SKM-1 (cell line): ENCODE results near the gene ZBTB34.

ENCODE experiments used
- DNase-seq: peaks from one replicate; lab custom pipeline; 2025; ENCODE audit not compliant: unreplicated experiment; lab: John Stamatoyannopoulos, UW

The ZBTB34 gene

DNA sequence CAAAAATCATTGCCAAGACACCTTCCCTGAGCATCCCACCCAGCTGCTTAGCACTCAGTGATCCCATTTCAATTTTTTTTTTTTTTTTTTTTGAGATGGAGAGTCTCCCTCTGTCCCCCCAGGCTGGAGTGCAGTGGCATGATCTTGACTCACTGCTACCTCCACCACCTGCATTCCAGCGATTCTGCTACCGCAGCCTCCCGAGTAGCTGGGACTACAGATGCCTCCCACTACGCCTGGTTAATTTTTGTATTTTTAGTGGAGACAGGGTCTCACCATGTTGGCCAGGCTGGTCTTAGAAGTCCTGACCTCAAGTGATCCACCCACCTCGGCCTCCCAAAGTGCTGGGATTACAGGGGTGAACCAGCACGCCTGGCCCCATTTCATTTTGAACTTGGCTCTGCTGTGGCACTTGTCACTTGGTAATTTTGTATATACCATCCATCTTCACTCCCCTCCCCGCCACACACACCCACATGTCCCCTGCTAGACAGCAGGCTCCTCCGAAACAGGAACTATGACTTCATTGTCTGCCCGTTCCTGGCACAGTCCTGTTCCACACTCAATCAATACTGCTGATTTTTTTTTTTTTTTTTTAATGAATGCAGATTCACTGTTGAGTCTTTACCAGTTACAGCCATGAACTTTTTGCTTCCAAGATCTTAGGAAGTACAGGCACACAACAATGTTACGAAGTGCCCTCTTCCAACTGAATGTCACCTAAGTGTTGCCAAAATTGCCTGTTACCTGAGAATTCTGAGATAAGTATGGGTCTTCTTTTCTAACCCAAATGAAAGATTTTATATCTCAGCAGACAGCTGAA, 17.3 kb upstream of the ZBTB34 start:
- no peak for DNase-seq

DNA sequence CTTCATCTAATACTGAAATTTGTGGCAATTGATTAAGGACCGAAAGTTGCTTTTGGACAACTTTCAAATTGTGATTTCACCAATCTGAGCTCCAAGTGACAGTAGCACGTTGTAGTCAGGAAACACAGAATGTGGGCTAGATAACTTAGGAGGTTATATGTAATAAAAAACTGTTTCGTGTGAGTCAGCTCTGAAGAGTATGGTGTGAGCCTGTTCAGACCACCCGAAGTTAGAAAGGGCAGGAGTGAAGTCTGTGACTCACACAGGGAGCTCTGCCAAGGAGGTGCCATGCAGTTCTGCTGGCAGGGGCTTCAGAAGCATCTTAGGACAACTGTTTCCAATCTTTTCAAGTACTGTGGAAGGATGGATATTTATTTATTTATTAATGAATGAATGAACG, 16.4 kb upstream of the ZBTB34 start:
- DNase-seq = no peak

DNA sequence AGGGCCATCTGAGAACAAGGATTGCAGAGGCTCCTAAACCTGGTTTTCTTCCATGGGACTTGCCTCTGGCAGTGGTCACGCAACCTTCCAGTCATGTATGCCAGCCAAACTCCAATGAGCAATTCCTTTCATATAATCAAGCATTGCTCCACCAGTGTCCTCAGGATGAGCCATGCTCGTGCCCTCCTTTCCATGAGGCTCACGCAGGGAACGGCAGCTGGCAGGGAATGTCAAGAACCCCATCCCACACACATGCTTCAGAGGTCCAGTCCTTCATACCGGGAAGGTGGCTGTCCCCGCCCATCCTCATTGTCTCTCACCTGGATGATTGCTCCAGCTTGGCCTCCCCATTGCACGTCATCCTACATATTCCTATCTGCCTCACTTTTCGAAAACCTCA, 13.4 kb upstream of the ZBTB34 start:
- DNase-seq = no peak

DNA sequence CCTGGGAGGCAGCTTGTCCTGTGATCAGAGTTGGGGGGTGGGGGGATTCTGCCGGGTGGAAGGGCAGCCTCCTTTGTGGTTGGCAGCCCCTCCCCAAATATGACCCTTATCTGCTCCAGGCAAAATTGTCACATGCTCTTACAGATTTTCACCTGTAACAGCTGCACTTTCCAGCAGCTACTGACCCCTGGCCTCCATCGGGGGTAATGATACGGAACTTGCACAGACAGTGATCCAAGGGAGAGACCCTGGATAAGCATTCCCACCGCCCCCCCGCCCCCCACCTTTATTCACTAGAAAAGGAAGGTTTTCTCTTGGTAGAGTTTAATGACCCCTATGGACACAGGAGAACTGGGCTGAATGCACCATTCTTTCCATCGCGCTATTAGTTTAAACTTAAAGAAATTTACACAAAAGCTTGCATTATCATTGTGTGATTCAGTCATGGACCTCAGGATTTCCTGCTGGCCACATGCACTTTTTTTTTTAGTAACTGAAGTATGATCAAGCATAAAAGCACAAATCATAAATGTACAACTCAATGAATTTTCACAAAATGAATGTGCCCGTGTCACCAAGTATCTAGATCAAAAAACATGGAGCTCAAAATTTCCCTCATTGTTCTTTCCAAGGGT, 10.7 kb upstream of the ZBTB34 start:
- DNase-seq = no peak

DNA sequence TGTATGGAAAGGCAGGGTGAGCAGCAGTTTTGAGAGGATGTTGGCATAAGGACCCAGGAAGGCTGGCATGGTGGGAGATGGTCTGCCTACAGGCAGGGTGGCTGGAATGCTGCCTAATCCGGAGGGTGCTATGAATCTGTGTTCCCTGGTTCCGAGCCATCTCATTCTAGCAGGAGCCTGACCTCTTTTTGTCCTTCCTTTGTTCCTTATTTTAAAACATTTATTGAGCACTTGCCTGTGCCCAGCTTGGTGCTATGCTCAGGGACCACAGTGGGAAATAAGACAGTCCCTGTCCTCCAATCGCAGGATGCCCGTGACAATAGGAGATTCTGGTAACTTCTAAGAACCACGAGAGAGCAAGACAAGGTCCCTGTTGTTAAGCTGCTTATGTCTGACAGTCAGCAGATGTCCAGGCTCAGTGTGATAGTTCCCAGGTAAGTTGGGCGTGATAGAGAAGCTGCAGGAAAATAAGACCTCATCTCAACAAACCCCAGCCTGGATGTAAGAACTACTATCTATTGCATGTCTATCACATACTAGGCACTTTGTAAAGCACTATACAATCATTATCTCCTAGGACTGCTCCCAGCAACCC, 9.1 kb upstream of the ZBTB34 start:
- no peak for DNase-seq

DNA sequence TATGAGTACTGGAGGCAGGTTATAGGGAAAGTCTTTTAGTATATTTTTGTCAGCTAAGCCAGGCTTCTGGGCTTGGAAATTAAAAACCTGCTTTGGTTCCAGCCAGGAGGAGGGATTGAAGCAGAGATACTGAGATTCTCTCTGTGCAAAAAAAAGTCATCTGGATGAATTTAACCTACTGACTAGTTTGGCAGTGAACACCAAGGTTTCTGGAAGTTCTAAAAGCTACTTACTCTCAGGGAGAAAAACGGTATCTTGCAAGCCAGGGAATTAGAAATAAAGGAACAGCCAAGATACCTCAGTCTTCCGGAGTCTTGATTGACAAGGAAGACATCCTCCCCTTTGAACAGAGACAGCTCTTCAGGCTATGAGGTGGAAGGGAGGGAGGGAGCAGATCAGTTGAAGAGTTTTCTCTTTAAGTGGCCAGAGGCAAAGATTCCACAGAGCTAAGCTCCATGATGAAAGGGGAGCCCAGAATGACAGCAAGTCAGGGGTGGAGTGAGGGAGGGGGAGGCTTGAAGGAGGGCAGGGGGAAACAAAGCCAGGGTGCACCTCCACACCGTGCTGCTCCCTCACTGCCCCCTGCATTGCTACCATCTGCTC, 8.3 kb upstream of the ZBTB34 start:
- DNase-seq = no peak

DNA sequence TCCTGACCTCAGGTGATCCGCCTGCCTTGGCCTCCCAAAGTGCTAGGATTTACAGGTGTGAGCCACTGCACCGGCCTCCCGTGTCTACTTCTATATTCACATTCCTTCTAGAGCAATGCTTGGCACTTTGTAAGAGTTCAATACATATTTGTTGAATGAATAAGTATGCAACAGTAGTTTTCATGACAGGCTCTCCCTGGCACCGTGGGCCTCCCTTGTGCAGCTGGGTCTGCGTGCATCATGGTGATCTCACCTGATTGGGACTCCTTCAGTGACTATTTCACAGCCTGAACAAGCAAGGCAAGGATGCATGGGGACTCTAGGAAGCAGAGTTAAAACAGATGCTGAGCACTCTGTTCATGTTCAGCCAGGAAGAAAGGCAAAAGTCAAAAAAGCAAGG, 6.8 kb upstream of the ZBTB34 start:
- no peak for DNase-seq

DNA sequence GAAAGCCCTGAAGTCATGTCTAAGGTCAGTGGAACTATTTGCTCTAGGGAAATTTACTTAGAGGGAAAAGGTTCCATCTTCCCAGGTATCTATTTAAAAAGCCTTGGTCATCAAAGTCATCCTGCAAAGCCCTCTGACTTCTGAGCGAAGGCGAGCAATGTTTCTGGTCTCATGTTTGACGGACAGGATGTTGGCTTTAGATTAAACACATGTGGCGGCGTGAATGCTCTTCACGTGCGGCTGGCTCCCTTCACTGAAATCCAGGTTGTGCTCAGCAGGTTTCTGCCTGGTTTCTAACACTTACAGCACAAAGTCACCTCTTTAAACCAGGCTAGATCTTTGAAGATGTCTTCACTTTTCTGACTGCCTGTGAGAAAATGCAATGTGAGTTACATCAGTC, 5.7 kb upstream of the ZBTB34 start:
- DNase-seq = no peak

DNA sequence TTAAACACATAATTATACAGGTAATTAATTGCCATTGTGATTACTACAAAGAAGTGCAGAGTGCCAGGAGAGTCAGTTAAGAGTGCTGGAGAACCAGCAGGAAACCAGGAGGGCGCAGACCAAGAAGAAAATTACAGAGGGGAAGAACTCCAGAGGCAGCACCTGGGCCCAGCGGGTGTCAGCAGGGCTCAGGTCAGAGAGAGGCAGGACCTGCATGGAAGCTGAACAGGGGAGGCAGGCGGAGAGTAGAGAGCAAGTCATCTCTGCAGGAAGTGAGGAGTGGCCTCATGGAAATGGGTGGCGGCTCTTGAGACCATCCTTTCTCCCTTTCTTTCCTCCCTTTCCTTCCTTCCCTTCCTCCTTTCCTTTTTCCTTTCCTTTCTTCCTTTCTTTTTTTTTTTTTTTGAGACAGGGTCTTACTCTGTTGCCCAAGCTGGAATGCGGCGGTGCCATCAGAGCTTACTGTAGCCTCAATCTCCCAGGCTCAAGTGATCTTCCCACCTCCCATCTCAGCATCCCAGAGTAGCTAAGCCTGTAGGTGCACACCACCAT, 4.0 kb upstream of the ZBTB34 start:
- DNase-seq = no peak

DNA sequence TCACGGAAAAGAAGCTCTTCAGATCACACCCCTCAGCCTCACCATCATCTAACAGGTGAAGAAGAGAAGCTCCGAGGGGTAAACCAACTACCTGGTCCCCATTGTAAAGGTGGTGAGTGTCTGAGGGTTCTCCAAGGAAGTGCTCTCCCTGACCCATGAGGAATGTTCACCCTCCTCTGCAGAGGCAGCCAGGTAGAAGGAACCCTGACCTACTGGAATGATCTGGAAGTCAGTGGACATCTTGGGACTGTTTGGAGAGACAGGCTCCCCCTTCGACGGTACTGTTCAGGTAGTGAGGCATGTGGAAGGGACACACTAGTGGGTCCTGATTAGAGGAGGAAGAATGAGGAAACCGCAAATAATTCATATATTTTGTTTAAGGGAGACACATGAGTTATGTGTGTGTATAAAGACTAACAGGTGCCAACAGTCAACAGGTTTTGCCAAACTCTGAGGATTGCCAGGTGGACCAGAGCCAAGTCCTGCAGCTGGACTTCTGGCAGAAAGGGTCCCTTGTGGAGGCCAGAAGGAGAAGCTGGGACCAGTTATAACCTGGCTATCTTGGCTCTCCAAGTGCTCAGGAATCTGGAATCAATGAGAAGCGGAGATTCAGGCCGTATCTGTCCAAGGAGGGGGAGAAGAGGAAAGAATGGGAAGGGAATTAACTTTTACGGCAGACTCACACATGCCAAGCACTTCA, 3.0 kb upstream of the ZBTB34 start:
- DNase-seq = no peak

DNA sequence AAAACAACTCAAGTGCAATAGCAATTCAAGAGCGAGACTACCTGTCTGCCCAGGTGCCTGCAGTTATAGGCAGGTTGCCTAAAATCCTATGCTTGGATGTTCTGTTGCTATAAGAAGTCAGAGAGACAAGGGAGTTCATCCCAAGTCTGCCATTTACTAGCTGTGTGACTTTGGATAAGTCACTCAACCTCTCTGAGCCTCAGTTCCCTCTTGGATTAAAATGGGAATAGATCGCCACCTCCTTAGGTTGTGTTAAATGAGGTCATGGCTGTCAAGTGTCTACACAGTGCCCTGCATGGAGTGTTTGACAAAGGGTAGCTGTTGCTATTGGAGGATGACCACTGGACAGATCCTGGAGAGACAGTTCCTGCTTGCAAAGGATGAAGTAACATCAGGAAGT, 1.3 kb upstream of the ZBTB34 start:
- no peak for DNase-seq

DNA sequence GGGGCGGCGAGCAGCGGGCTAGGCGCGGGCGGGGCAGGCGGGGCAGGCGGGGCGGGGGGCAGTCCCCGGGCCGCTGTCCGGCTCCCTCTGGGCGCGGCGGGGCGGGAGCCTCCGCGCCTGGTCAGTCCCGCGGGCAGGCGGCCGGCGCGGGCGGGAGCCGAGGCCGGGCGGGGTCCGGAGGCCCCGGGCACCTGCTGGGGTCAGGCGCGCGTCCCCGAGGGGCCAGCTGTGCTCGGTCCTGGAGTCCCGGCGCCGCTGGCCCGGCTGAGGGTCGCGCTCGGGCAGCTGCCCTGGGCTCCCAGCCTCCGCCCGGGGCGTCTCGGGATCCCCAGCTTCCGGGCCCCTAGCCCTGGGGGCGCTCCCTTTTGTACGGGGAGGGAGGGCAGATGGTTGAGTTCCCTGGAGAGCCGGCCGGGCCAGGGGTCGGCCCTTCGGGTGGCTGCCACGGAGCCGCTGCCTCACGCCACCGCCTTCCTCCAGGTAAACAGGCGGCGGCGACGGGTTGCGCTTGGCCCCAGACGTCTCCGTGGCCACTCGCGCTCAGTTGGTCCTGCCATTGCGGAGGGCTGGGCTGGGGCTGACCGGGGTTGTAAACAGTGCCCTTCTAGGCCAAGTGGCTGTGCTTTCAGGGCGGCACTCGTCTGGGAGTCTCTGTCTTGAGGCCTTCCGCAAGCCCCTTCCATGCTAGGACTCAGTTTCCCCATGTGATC, 473 bp downstream of the ZBTB34 start:
- no peak for DNase-seq

DNA sequence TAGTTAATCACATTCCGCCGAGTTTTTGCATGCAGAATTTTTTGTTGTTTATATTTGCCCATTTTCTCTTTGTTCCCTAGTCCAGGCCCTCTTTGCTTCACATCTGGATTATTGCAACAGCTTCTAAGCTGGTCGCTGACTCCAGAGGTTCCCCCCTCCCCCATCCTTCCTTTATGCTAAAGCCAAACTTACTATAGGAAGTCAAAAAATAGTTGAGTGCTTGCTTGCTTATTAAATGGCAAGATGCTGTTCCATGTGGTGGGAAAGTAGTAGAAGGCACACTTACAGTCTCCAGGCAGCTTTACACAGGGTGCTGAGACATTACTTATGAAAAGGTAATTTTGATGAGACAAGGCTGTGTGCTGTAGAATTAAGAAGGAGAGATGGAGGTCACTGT, 1.3 kb downstream of the ZBTB34 start:
- peak; percentile 54 for DNase-seq

DNA sequence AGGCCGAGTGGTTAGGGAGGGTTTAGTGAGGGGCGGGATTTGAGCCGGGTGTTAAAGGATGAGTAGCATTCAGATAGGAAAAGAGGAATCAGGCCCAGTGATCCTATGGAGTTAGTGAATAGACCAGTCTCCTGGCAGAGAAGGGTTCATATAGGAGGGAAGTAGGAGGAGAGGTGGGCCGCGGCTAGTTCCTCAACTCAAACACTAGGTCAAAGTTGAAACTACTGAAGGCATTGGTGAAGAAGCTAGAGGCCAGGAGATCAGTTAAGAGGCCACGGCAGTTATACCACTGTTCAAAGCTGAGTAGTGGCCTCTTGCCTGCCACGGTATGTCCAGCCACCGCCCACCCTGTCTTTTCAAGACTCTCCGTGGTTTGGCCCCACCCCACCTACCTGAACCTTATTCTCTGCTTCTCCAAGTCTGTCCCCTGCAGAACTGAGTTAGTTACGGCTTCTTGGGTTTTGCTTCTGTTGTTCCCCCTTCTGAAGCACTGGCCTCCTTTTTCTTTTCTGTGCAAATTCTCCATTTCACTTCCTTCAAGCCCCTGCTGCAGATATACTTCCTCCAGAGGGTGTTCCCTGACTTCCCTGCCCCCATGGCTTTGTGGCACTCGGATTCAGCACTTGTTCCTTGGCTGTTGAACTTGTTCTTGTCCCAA, 1.8 kb downstream of the ZBTB34 start:
- DNase-seq = peak; percentile 72

DNA sequence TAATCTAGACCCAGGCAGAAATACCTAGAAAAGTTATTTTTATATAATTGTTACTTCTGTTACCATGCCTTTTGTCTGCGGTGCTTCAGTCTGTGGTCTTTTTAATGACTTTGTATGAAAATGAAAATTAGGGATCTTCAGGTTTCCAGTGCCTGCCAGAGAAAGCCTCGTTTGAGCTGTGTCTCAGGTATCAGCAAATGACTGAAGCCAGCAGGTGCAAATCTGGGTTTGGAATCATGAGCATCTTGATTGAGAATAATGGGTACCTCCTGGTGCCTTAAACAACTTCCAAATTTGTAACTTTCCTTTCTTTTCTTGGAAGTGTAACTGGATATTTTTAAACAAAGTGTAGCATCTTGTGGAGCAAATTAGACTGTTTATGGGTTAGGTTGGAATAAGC, 4.3 kb downstream of the ZBTB34 start:
- DNase-seq = no peak

DNA sequence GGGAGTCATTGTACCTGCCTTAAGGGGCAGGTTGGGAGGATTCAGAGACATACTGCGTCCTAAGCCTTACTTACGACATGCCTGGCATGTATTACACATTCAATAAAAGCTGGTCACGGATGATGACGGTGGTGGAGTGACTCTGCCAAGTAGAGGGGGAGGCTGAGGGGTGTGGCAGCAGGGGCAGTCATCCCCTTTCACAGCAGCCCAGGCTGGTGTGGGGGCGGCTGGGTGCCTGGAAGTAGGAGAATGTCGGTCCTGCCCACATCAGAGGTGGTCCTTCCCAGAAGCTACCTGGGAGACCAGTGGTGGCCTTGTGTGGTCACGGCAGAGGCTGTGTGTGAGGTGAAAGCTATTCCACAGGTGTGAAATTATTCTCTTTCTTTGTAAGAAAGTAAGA, 8.9 kb downstream of the ZBTB34 start:
- no peak for DNase-seq

DNA sequence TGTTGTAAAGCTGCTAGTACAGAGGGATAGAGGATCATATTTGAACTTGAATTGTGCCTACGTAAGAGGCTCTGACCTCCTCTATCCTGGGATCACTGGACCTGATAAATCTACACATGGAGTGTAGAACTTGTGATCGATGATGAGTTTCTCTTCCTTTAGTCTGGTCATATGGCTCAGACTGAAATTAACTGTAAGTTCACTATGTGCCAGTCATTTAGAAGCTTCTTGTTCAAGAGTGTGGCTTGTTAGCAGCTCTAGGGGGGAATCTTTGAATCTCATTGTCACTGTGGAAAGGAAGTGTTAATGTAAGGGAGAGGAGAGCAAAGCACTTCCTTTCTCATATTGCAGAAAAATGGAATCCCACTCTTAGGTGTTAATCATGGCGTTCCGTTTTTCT, 12.1 kb downstream of the ZBTB34 start:
- no peak for DNase-seq

DNA sequence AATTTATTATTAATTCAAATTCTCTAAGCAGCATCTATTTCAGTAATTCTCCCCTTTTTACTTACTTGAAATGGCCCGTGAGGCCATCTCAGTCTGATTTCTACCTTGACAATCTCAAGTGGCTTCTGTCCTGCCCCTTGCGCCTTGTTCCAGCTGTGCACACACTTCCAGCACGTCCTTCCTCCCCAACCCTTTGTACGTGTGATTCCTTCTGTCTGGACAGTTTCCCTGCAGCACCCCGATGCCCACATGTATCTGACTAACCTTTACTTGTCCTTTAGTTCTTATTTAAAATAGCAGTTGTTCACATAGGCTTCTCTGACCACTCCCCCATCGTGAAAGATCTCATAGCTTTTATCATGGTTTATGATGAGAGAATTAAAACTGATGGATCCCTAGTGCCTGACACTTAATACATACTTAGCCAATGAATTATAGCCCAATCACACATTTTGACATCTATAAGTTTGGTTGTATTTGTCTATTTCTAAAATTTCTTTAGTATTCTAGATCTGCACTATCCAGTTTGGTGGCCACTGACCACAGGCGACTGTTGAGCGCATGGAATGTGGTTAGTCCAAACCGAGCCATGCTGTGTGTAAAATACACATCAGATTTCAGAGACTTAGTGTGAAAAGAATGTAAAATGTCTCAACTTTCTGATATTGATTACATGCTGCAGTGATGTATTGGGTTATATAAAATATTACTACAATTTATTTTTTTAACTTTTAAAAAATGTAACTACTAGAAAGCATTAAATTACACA, 14.3 kb downstream of the ZBTB34 start:
- DNase-seq = no peak
